K562 (cell line): ENCODE results near the gene CHST13. TPM values are rescaled to one million over a fixed set of nuclear protein-coding genes. Genes with fewer than 3 reads are reported as not detected.

Experiments
- ATAC-seq: fragments of 200-7000 bp; cut with Tn5 transposase; 3 replicates; pipeline ENCODE4 v1.9.1; 2020; ENCODE audit warnings: moderate library complexity
- BruUV-seq: library from RNA; stranded (reverse); fragments of 400-500 nt; replicated peaks from 2 replicates; lab custom pipeline; 2021; lab: Mats Ljungman, UMichigan
- CTCF ChIA-PET: fragments of 300-600 bp; formaldehyde crosslinking; extraction: SDS; loops from one replicate; lab custom pipeline; 2021; ENCODE audit warnings: low intra/inter-chr PET ratio; lab: Yijun Ruan, JAX
- POLR2A ChIA-PET: fragments of 300-600, 350-650 bp; sonication (Branson Sonifier 250); formaldehyde crosslinking; extraction: SDS; loops from one replicate; lab custom pipeline; 2021; ENCODE audit warnings: antibody characterized with exemption, inconsistent platforms; lab: Yijun Ruan, JAX
- DNase-seq, 4 experiments: peaks; one replicate each; pipeline versions ENCODE4 v3.0.0 to v3.0.0-alpha.2; 2011 to 2018; ENCODE audit warnings: low spot score in 3 of 4, mixed read lengths in 3 of 4; ENCODE audit errors: extremely low read depth in 1 of 4
- FAIRE-seq: peaks from 2 replicates; lab custom pipeline; 2011; peaks lifted over from hg19 to GRCh38; lab: Jason Lieb, UNC
- H2AFZ ChIP-seq: 2 replicates; pipeline ENCODE4 v1.6.0; 2011; ENCODE audit warnings: low read depth, low read length, control low read depth, inconsistent platforms
- H3K27ac ChIP-seq: fragments of 200-600 bp; 3 replicates; pipeline ENCODE4 v1.8.0; 2011; ENCODE audit warnings: low read depth, mild to moderate bottlenecking, control low read depth, inconsistent platforms, low read length, moderate library complexity, mixed read lengths; ENCODE audit errors: extremely low read depth
- H3K27me3 ChIP-seq, 2 experiments: fragments of 300-600 bp in 1 of 2; 2 replicates in 1 of 2; 3 replicates in 1 of 2; pipeline versions ENCODE4 v1.6.0 to v1.8.0; 2011; ENCODE audit warnings: inconsistent platforms in 2 of 2, low read length in 2 of 2, mild to moderate bottlenecking in 1 of 2, mixed read lengths in 1 of 2, moderate library complexity in 1 of 2; ENCODE audit not compliant: control insufficient read depth in 2 of 2, insufficient read depth in 2 of 2
- H3K36me3 ChIP-seq: fragments of 300-600 bp; 3 replicates; pipeline ENCODE4 v1.8.0; 2011; ENCODE audit warnings: mild to moderate bottlenecking, low read length, inconsistent platforms; ENCODE audit not compliant: control insufficient read depth, insufficient read depth
- H3K4me1 ChIP-seq, 2 experiments: fragments of 200-600 bp in 1 of 2; replicated peaks in 1 of 2; 2 replicates in 1 of 2; 3 replicates in 1 of 2; pipeline versions ENCODE4 v1.5.1 to v1.8.0; 2011; ENCODE audit warnings: inconsistent platforms in 2 of 2, low read length in 2 of 2, mild to moderate bottlenecking in 1 of 2, mixed read lengths in 1 of 2, moderate library complexity in 1 of 2; ENCODE audit not compliant: control insufficient read depth in 2 of 2, insufficient read depth in 2 of 2
- H3K4me2 ChIP-seq: 2 replicates; pipeline ENCODE4 v1.6.1; 2011; ENCODE audit warnings: low read length, control low read depth, inconsistent platforms, mixed read lengths; ENCODE audit not compliant: insufficient read depth
- H3K4me3 ChIP-seq: fragments of 200-600 bp; sonication (generic), shearing (Covaris generic); 2 replicates; pipeline ENCODE4 v1.5.1; 2016; ENCODE audit warnings: control low read depth, inconsistent platforms
- H3K79me2 ChIP-seq: fragments of 200-600 bp; 3 replicates; pipeline ENCODE4 v1.8.0; 2011; ENCODE audit warnings: low read length, inconsistent platforms; ENCODE audit not compliant: control insufficient read depth, insufficient read depth
- H3K9ac ChIP-seq, 2 experiments: 2 replicates each; pipeline versions ENCODE4 v1.6.0 to v1.6.1; 2011; ENCODE audit warnings: low read depth in 2 of 2, low read length in 2 of 2, control low read depth in 1 of 2, inconsistent platforms in 1 of 2, mild to moderate bottlenecking in 1 of 2, mixed read lengths in 1 of 2; ENCODE audit not compliant: insufficient read depth in 1 of 2
- H3K9me1 ChIP-seq: one replicate; pipeline ENCODE4 v1.6.0; 2011; ENCODE audit warnings: inconsistent platforms, mild to moderate bottlenecking, low read length, moderate library complexity; ENCODE audit not compliant: control insufficient read depth, insufficient read depth
- H3K9me3 ChIP-seq: replicated peaks from 2 replicates; pipeline ENCODE4 v1.5.1; 2011; ENCODE audit warnings: low read depth, low read length, inconsistent platforms; ENCODE audit not compliant: control insufficient read depth, insufficient read depth
- H4K20me1 ChIP-seq: replicated peaks from 2 replicates; pipeline ENCODE4 v1.6.1; 2011; ENCODE audit warnings: low read length, inconsistent platforms, mixed read lengths; ENCODE audit not compliant: control insufficient read depth, insufficient read depth
- CHD7 ChIP-seq: fragments of 200-600 bp; sonication (generic); IDR thresholded peaks from one replicate; pipeline ENCODE4 v1.6.1; 2012; ENCODE audit warnings: mild to moderate bottlenecking, low read depth, low read length, inconsistent platforms
- ESRRA ChIP-seq: fragments of 450-650 bp; IDR thresholded peaks from 2 replicates; pipeline ENCODE4 v1.6.1; 2014; ENCODE audit warnings: low read depth, mild to moderate bottlenecking, moderate library complexity, borderline replicate concordance
- HNRNPLL ChIP-seq: fragments of 200-400 bp; formaldehyde crosslinking; IDR thresholded peaks from 2 replicates; pipeline ENCODE4 v1.6.1; 2017; ENCODE audit warnings: low read length, low read depth, mild to moderate bottlenecking; ENCODE audit not compliant: poor library complexity, severe bottlenecking
- PTBP1 ChIP-seq: fragments of 200-400 bp; formaldehyde crosslinking; IDR thresholded peaks from 2 replicates; pipeline ENCODE4 v1.6.1; 2017; ENCODE audit warnings: low read depth, low read length
- PTRF ChIP-seq: fragments of 450-650 bp; IDR thresholded peaks from 2 replicates; pipeline ENCODE4 v1.6.1; 2016; ENCODE audit warnings: mild to moderate bottlenecking, missing genetic modification characterization, missing compliant biosample characterization
- RBM34 ChIP-seq: fragments of 200-400 bp; formaldehyde crosslinking; IDR thresholded peaks from 2 replicates; pipeline ENCODE4 v1.6.1; 2018; ENCODE audit warnings: low read length, borderline replicate concordance; ENCODE audit not compliant: insufficient read depth
- SMAD1 ChIP-seq: fragments of 150-350 bp; IDR thresholded peaks from 2 replicates; pipeline ENCODE4 v1.6.1; 2014; ENCODE audit warnings: low read length, low read depth; ENCODE audit not compliant: partially characterized antibody
- WGBS: fragments of 100-300 bp; shearing (Covaris generic); methylation state at CpG from one replicate; pipeline ENCODE4 v1.1.6; 2016; ENCODE audit warnings: low coverage, mixed read lengths; ENCODE audit not compliant: insufficient coverage; ENCODE audit errors: missing lambda C conversion rate; 5-methylcytosine and 5-hydroxymethylcytosine counted together
- in situ Hi-C: fragments of 300-500 bp; cut with MboI; formaldehyde crosslinking; loops from 4 replicates; pipeline ENCODE4 v1.15.0; 2018; ENCODE audit warnings: inconsistent platforms, mixed read lengths
- intact Hi-C: fragments of 100-400 bp; cut with micrococcal nuclease; formaldehyde crosslinking; loops from 2 replicates; pipeline ENCODE4 v1.14.2; 2022
- polyA plus RNA-seq, 8 experiments: library from polyadenylated mRNA; depleted of rRNA in 4 of 8; stranded (reverse) in 5 of 8; unstranded in 3 of 8; fragments of >200 nt; fragmentation: Nextera tagmentation in 2 of 8; fragmentation: Illumina TruSeq in 1 of 8; extraction: Ambion mirVana in 2 of 8; extraction: Trizol in 1 of 8; gene quantifications; 2 replicates each; pipeline versions ENCODE4 v1.2.1 to v1.2.3, GENCODE V29; 2011 to 2014; ENCODE audit warnings: inconsistent platforms in 1 of 8, missing spikeins in 1 of 8
- total RNA-seq, 7 experiments: library from RNA; depleted of rRNA in 6 of 7; stranded (reverse); fragments of >200 nt in 6 of 7; fragmentation: Illumina TruSeq in 2 of 7; extraction: Trizol in 2 of 7; gene quantifications; 2 replicates each; pipeline versions ENCODE4 v1.2.1 to v1.2.3, GENCODE V29; 2011 to 2021; ENCODE audit warnings: low replicate concordance in 1 of 7

The CHST13 gene
- total and polyA plus RNA-seq, 9 of the 15 experiments (the other 6 are each of a cell fraction or from before 2014, with no cell fraction given): not detected

GRCh38 chr3:126571078-126571477 is 47.1 kb downstream of the CHST13 start:
- H3K9ac ChIP-seq: no peak overlapping the region
- no peaks in the 10 kb centered on the region for H3K9me1 ChIP-seq
- no peaks in the 10 kb centered on the region for H3K9me3 ChIP-seq
- H3K36me3 ChIP-seq: no peaks in the 10 kb centered on the region
- no peaks in the 10 kb centered on the region; a peak in 2 of 5 replicates for H3K4me1 ChIP-seq
- H3K27ac ChIP-seq: no peak overlapping the region
- FAIRE-seq (no peak), ATAC-seq (no peak), DNase-seq (no peak)
- H3K27me3 ChIP-seq: peaks cover 0 to 16% of the 10 kb centered on the region in 2 experiments; a peak in 1 of 5 replicates
- in situ Hi-C loops: no loop called here
- BruUV-seq: no TSS peak
- ChIA-PET CTCF (no interaction called here), POLR2A (interaction anchor here (0.6 kb wide), 1 partner anchor 1169 kb away, joined by 3 read pairs; no protein-coding TSS in a partner anchor)
- H4K20me1 ChIP-seq: no peaks in the 10 kb centered on the region
- TF ChIP-seq HNRNPLL (no peak), PTRF (tag) (no peak), SMAD1 (no peak), ESRRA (no peak), PTBP1 (no peak), CHD7 (no peak), RBM34 (no peak)
- H3K4me2 ChIP-seq: no peak overlapping the region
- WGBS: 18% methylated on average over 2 of the region's 7 CpGs
- intact Hi-C loops: no loop called here
- H3K4me3 ChIP-seq: no peak overlapping the region
- no peak overlapping the region for H2AFZ ChIP-seq
- no peaks in the 10 kb centered on the region for H3K79me2 ChIP-seq
